IMR-90 (cell line): ENCODE data around the gene ADAMTS6. TPM values are rescaled to one million over a fixed set of nuclear protein-coding genes. Genes with fewer than 3 reads are reported as not detected.
A peak's percentile ranks its signal among the peaks of the same experiment; 100 is the strongest.

ENCODE experiments used
- ATAC-seq: fragments of 200-7000 bp; cut with Tn5 transposase; 2 replicates; pipeline ENCODE4 v1.9.1; 2020; ENCODE audit warnings: low read depth, mild to moderate bottlenecking, moderate library complexity
- BruUV-seq: library from RNA; stranded (reverse); fragments of 400-500 nt; replicated peaks from 2 replicates; lab custom pipeline; 2021; lab: Mats Ljungman, UMichigan
- CTCF ChIA-PET: fragments of 300-600 bp; formaldehyde crosslinking; extraction: SDS; loops from one replicate; lab custom pipeline; 2021; ENCODE audit warnings: antibody characterized with exemption; lab: Yijun Ruan, JAX
- POLR2A ChIA-PET: fragments of 300-600 bp; sonication (Branson Sonifier 250); formaldehyde crosslinking; loops from one replicate; lab custom pipeline; 2022; ENCODE audit warnings: antibody characterized with exemption; ENCODE audit not compliant: unreplicated experiment; lab: Charles Lee
- DNase-seq: peaks from one replicate; pipeline ENCODE4 v3.0.0; 2013
- H2AFZ ChIP-seq: replicated peaks from 2 replicates; pipeline ENCODE3; 2013; ENCODE audit warnings: low read length, mild to moderate bottlenecking; ENCODE audit not compliant: poor library complexity
- H2AK5ac ChIP-seq: 2 replicates; pipeline ENCODE4 v1.6.1; 2013; ENCODE audit warnings: low read depth, low read length, inconsistent platforms
- H2AK9ac ChIP-seq: replicated peaks from 2 replicates; pipeline ENCODE3; 2013; ENCODE audit warnings: mild to moderate bottlenecking, low read depth, low read length, moderate library complexity; ENCODE audit not compliant: poor library complexity
- H2BK120ac ChIP-seq: 2 replicates; pipeline ENCODE4 v1.6.1; 2013; ENCODE audit warnings: low read depth, low read length, inconsistent platforms
- H2BK15ac ChIP-seq: 3 replicates; pipeline ENCODE4 v1.6.1; 2013; ENCODE audit warnings: low read depth, low read length, inconsistent platforms
- H2BK20ac ChIP-seq: 2 replicates; pipeline ENCODE4 v1.6.1; 2013; ENCODE audit warnings: low read depth, mild to moderate bottlenecking, inconsistent platforms, low read length, moderate library complexity
- H2BK5ac ChIP-seq: 2 replicates; pipeline ENCODE4 v1.6.1; 2013; ENCODE audit warnings: mild to moderate bottlenecking, low read depth, low read length, inconsistent platforms; ENCODE audit not compliant: poor library complexity, severe bottlenecking
- H3K14ac ChIP-seq: replicated peaks from 2 replicates; pipeline ENCODE4 v1.6.1; 2013; ENCODE audit warnings: low read depth, low read length, inconsistent platforms
- H3K18ac ChIP-seq: 2 replicates; pipeline ENCODE4 v1.6.1; 2013; ENCODE audit warnings: low read depth, low read length, control low read depth
- H3K23ac ChIP-seq: 2 replicates; pipeline ENCODE4 v1.6.1; 2013; ENCODE audit warnings: low read depth, low read length, inconsistent platforms
- H3K27ac ChIP-seq: 2 replicates; pipeline ENCODE4 v1.5.1; 2013; ENCODE audit warnings: mild to moderate bottlenecking, control low read depth, low read length; ENCODE audit not compliant: insufficient read depth
- H3K27me3 ChIP-seq: 2 replicates; pipeline ENCODE4 v1.6.1; 2013; ENCODE audit warnings: low read length; ENCODE audit not compliant: control insufficient read depth, insufficient read depth
- H3K36me3 ChIP-seq: 2 replicates; pipeline ENCODE4 v1.6.1; 2013; ENCODE audit warnings: low read length, mixed read lengths; ENCODE audit not compliant: control insufficient read depth, insufficient read depth
- H3K4ac ChIP-seq: 2 replicates; pipeline ENCODE4 v1.6.1; 2013; ENCODE audit warnings: low read depth, low read length, inconsistent platforms
- H3K4me1 ChIP-seq: 2 replicates; pipeline ENCODE4 v1.6.1; 2013; ENCODE audit warnings: low read length, mixed read lengths; ENCODE audit not compliant: control insufficient read depth, insufficient read depth
- H3K4me2 ChIP-seq: 2 replicates; pipeline ENCODE4 v1.6.1; 2013; ENCODE audit warnings: low read depth, mild to moderate bottlenecking, control low read depth, low read length, moderate library complexity
- H3K4me3 ChIP-seq: 2 replicates; pipeline ENCODE4 v1.5.1; 2013; ENCODE audit warnings: low read depth, mild to moderate bottlenecking, control low read depth, low read length, moderate library complexity; ENCODE audit not compliant: insufficient read depth
- H3K56ac ChIP-seq: 2 replicates; pipeline ENCODE4 v1.6.1; 2013; ENCODE audit warnings: low read length, inconsistent platforms; ENCODE audit not compliant: insufficient read depth; ENCODE audit errors: extremely low read depth
- H3K79me1 ChIP-seq, 2 experiments: 2 replicates each; pipeline ENCODE4 v1.6.1; 2013; ENCODE audit warnings: low read length in 2 of 2, inconsistent platforms in 1 of 2, low read depth in 1 of 2
- H3K9ac ChIP-seq: 2 replicates; pipeline ENCODE4 v1.6.1; 2013; ENCODE audit warnings: low read depth, low read length, control low read depth
- H3K9me1 ChIP-seq: 2 replicates; pipeline ENCODE4 v1.6.1; 2013; ENCODE audit warnings: low read length, inconsistent platforms; ENCODE audit not compliant: insufficient read depth
- H3K9me3 ChIP-seq: 2 replicates; pipeline ENCODE4 v1.6.1; 2013; ENCODE audit warnings: low read length; ENCODE audit not compliant: control insufficient read depth, insufficient read depth
- H4K20me1 ChIP-seq: 2 replicates; pipeline ENCODE4 v1.6.1; 2013; ENCODE audit warnings: low read length, inconsistent platforms; ENCODE audit not compliant: insufficient read depth
- H4K5ac ChIP-seq: 2 replicates; pipeline ENCODE4 v1.6.1; 2013; ENCODE audit warnings: mild to moderate bottlenecking, low read depth, low read length, control low read depth
- H4K8ac ChIP-seq, 2 experiments: 2 replicates each; pipeline ENCODE4 v1.6.1; 2013; ENCODE audit warnings: low read depth in 2 of 2, low read length in 2 of 2, control low read depth in 1 of 2, inconsistent platforms in 1 of 2
- H4K91ac ChIP-seq: 2 replicates; pipeline ENCODE4 v1.6.1; 2013; ENCODE audit warnings: low read depth, low read length, inconsistent platforms; ENCODE audit not compliant: insufficient read depth
- BHLHE40 ChIP-seq: fragments of 150-350 bp; IDR thresholded peaks from 2 replicates; pipeline ENCODE4 v1.6.1; 2016; ENCODE audit warnings: mild to moderate bottlenecking, low read depth, low read length
- CEBPB ChIP-seq: IDR thresholded peaks from 2 replicates; pipeline ENCODE4 v1.6.1; 2012; ENCODE audit warnings: low read depth, low read length, improper control_type of control experiment
- CHD1 ChIP-seq: IDR thresholded peaks from 2 replicates; pipeline ENCODE4 v1.6.1; 2012; ENCODE audit warnings: low read depth, low read length, improper control_type of control experiment
- CTCF ChIP-seq: conservative IDR thresholded peaks from 2 replicates; pipeline ENCODE4 v1.5.1; 2012; ENCODE audit warnings: mild to moderate bottlenecking, low read depth, low read length, improper control_type of control experiment
- FOS ChIP-seq: fragments of 150-350 bp; IDR thresholded peaks from 2 replicates; pipeline ENCODE4 v1.6.1; 2016; ENCODE audit warnings: low read depth, low read length
- MAFK ChIP-seq: IDR thresholded peaks from 2 replicates; pipeline ENCODE4 v1.6.1; 2012; ENCODE audit warnings: low read depth, low read length, improper control_type of control experiment
- MAZ ChIP-seq: IDR thresholded peaks from 2 replicates; pipeline ENCODE4 v1.6.1; 2012; ENCODE audit warnings: low read depth, mild to moderate bottlenecking, low read length, improper control_type of control experiment, moderate library complexity, borderline replicate concordance
- MXI1 ChIP-seq: IDR thresholded peaks from 2 replicates; pipeline ENCODE4 v1.6.1; 2012; ENCODE audit warnings: low read depth, mild to moderate bottlenecking, low read length, moderate library complexity, borderline replicate concordance
- NFE2L2 ChIP-seq: fragments of 150-350 bp; IDR thresholded peaks from 2 replicates; pipeline ENCODE4 v1.6.1; 2016; ENCODE audit warnings: low read depth, mild to moderate bottlenecking, low read length
- POLR2A ChIP-seq: IDR thresholded peaks from 2 replicates; pipeline ENCODE4 v1.6.1; 2012; ENCODE audit warnings: mild to moderate bottlenecking, low read depth, low read length
- RAD21 ChIP-seq: IDR thresholded peaks from 2 replicates; pipeline ENCODE4 v1.6.1; 2012; ENCODE audit warnings: low read length, improper control_type of control experiment
- RCOR1 ChIP-seq: IDR thresholded peaks from 2 replicates; pipeline ENCODE4 v1.6.1; 2012; ENCODE audit warnings: mild to moderate bottlenecking, low read length, improper control_type of control experiment; ENCODE audit not compliant: insufficient replicate concordance
- RFX5 ChIP-seq: IDR thresholded peaks from 2 replicates; pipeline ENCODE4 v1.8.0; 2012; ENCODE audit warnings: low read depth, mild to moderate bottlenecking, low read length, moderate library complexity
- SMC3 ChIP-seq: fragments of 150-350 bp; IDR thresholded peaks from 2 replicates; pipeline ENCODE4 v1.6.1; 2016; ENCODE audit warnings: low read depth, mild to moderate bottlenecking, antibody characterized with exemption, low read length, moderate library complexity
- WGBS, 2 experiments: methylation state at CpG; one replicate each; pipeline versions ENCODE4 v1.1.5 to v1.1.7; 2013; ENCODE audit warnings: missing lambda C conversion rate in 2 of 2; ENCODE audit not compliant: insufficient read length in 1 of 2; ENCODE audit errors: extremely low coverage in 2 of 2; 5-methylcytosine and 5-hydroxymethylcytosine counted together
- dilution Hi-C: fragments of 300-500 bp; cut with HindIII; formaldehyde crosslinking; loops from one replicate; pipeline ENCODE4 v1.14.3; 2018; ENCODE audit warnings: low sequenced_read_pairs; ENCODE audit not compliant: unreplicated experiment
- in situ Hi-C: fragments of 300-500 bp; cut with MboI; formaldehyde crosslinking; loops from 3 replicates; pipeline ENCODE4 v1.14.3; 2019; ENCODE audit warnings: low sequenced_read_pairs, inconsistent platforms, mixed read lengths
- intact Hi-C: fragments of 100-400 bp; cut with micrococcal nuclease; formaldehyde crosslinking; loops from 2 replicates; pipeline ENCODE4 v1.10.0; 2022
- polyA plus RNA-seq, 3 experiments: library from polyadenylated mRNA; depleted of rRNA; stranded (reverse); fragments of >200 nt; gene quantifications; 2 replicates each; pipeline ENCODE4 v1.2.3, GENCODE V29; 2012; ENCODE audit warnings: low replicate concordance in 1 of 3
- total RNA-seq: library from RNA; depleted of rRNA; stranded (reverse); fragments of >200 nt; gene quantifications from 2 replicates; pipeline ENCODE4 v1.2.3, GENCODE V29; 2012
- TF ChIP-seq, protein P1 (sequence below): fragments of 150-350 bp; IDR thresholded peaks from 2 replicates; pipeline ENCODE4 v1.6.1; 2016; ENCODE audit warnings: low read depth, mild to moderate bottlenecking, low read length, moderate library complexity, borderline replicate concordance
- TF ChIP-seq, protein P2 (sequence below): fragments of 150-350 bp; IDR thresholded peaks from 2 replicates; pipeline ENCODE4 v1.6.1; 2017; ENCODE audit warnings: mild to moderate bottlenecking, antibody characterized with exemption, low read length, low read depth

The ADAMTS6 gene
- total and polyA plus RNA-seq, 2 of the 4 experiments (the other 2 are of a cell fraction), result 23.9 to 173 TPM

GRCh38 chr5:65299861-65300260 is 181.9 kb downstream of the ADAMTS6 start:
- DNase-seq (peak; percentile 97), ATAC-seq (peak; percentile 95)
- CTCF ChIA-PET, result interaction anchor here (0.6 kb wide), 1 partner anchor 1899 kb away, joined by 4 read pairs; no protein-coding TSS in a partner anchor
- intact Hi-C loops (loop anchor here (10.0 kb wide), 1 partner anchor 175 kb away; no protein-coding TSS in a partner anchor), dilution Hi-C loops (no loop called here), in situ Hi-C loops (no loop called here)
- no CpG with 5 or more reads among the region's 3 CpGs for WGBS, 2 experiments
- H3K36me3 ChIP-seq, result no peaks in the 10 kb centered on the region
- H3K56ac ChIP-seq, result no peak overlapping the region
- no peaks in the 10 kb centered on the region for H3K9me1 ChIP-seq
- TF ChIP-seq CEBPB, result no peak
- TF ChIP-seq, protein P1, sequence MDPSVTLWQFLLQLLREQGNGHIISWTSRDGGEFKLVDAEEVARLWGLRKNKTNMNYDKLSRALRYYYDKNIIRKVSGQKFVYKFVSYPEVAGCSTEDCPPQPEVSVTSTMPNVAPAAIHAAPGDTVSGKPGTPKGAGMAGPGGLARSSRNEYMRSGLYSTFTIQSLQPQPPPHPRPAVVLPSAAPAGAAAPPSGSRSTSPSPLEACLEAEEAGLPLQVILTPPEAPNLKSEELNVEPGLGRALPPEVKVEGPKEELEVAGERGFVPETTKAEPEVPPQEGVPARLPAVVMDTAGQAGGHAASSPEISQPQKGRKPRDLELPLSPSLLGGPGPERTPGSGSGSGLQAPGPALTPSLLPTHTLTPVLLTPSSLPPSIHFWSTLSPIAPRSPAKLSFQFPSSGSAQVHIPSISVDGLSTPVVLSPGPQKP, result no peak
- TF ChIP-seq CTCF, result no peak
- TF ChIP-seq RAD21, result no peak
- no peak for TF ChIP-seq RFX5
- no peak for TF ChIP-seq BHLHE40
- TF ChIP-seq POLR2A, result no peak
- TF ChIP-seq, protein P2, sequence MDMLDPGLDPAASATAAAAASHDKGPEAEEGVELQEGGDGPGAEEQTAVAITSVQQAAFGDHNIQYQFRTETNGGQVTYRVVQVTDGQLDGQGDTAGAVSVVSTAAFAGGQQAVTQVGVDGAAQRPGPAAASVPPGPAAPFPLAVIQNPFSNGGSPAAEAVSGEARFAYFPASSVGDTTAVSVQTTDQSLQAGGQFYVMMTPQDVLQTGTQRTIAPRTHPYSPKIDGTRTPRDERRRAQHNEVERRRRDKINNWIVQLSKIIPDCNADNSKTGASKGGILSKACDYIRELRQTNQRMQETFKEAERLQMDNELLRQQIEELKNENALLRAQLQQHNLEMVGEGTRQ, result no peak
- no peak for TF ChIP-seq SMC3
- no peak for TF ChIP-seq MXI1
- TF ChIP-seq MAFK, result no peak
- no peak for TF ChIP-seq MAZ
- TF ChIP-seq CHD1, result no peak
- TF ChIP-seq RCOR1, result no peak
- TF ChIP-seq FOS, result no peak
- TF ChIP-seq NFE2L2, result no peak
- H3K4me1 ChIP-seq, result peaks cover 1% of the 10 kb centered on the region; the same call in 1 of the 2 replicates
- H3K9ac ChIP-seq, result no peak overlapping the region
- no peak overlapping the region for H2AK9ac ChIP-seq
- H3K27me3 ChIP-seq, result no peaks in the 10 kb centered on the region
- POLR2A ChIA-PET, result interaction anchor here (0.5 kb wide), 1 partner anchor 183 kb away, joined by 4 read pairs; no protein-coding TSS in a partner anchor
- no peak overlapping the region for H2BK15ac ChIP-seq
- H2BK5ac ChIP-seq, result peak overlapping the region; percentile 86
- no peak overlapping the region for H4K5ac ChIP-seq
- H3K4me2 ChIP-seq, result no peak overlapping the region
- no peak overlapping the region for H4K91ac ChIP-seq
- no peak overlapping the region for H2AK5ac ChIP-seq
- H3K27ac ChIP-seq, result no peak overlapping the region
- H3K9me3 ChIP-seq, result no peaks in the 10 kb centered on the region
- H3K18ac ChIP-seq, result no peak overlapping the region
- H3K4ac ChIP-seq, result no peak overlapping the region
- no peak overlapping the region for H2AFZ ChIP-seq
- peak overlapping the region; percentile 65; the same call in 1 of the 2 replicates for H2BK20ac ChIP-seq
- no peak overlapping the region for H3K14ac ChIP-seq
- no peak overlapping the region; the same call in 1 of the 2 replicates for H3K23ac ChIP-seq
- no peak overlapping the region for H2BK120ac ChIP-seq
- no TSS peak for BruUV-seq
- H3K4me3 ChIP-seq, result no peak overlapping the region
- H3K79me1 ChIP-seq, result peaks cover 0 to 3% of the 10 kb centered on the region in 2 experiments; a peak in 1 of 4 replicates
- H4K8ac ChIP-seq, result peak overlapping the region in 1 of 2 experiments; percentile 84; a peak in 1 of 4 replicates
- H4K20me1 ChIP-seq, result no peaks in the 10 kb centered on the region
